Endothelial cell (in vitro differentiated cells): ENCODE measurements around the gene AHI1. TPM values are rescaled to one million over a fixed set of nuclear protein-coding genes. Genes with fewer than 3 reads are reported as not detected.

ENCODE experiments used
- DNase-seq: peaks from one replicate; pipeline ENCODE4 v3.0.0; 2021; ENCODE audit warnings: low spot score
- H3K27ac Mint-ChIP-seq: one replicate; pipeline ENCODE4 v1.8.0; 2021; ENCODE audit warnings: mixed read lengths, inconsistent platforms; ENCODE audit not compliant: unreplicated experiment
- H3K27me3 Mint-ChIP-seq: one replicate; pipeline ENCODE4 v1.8.0; 2021; ENCODE audit warnings: mild to moderate bottlenecking, moderate library complexity, mixed read lengths, inconsistent platforms; ENCODE audit not compliant: unreplicated experiment
- H3K36me3 Mint-ChIP-seq: one replicate; pipeline ENCODE4 v1.8.0; 2021; ENCODE audit warnings: mild to moderate bottlenecking, low read depth, mixed read lengths, inconsistent platforms; ENCODE audit not compliant: unreplicated experiment
- H3K4me1 Mint-ChIP-seq: one replicate; pipeline ENCODE4 v1.8.0; 2021; ENCODE audit warnings: mild to moderate bottlenecking, mixed read lengths, inconsistent platforms; ENCODE audit not compliant: unreplicated experiment
- H3K4me3 Mint-ChIP-seq: one replicate; pipeline ENCODE4 v1.8.0; 2021; ENCODE audit warnings: mild to moderate bottlenecking, mixed read lengths, inconsistent platforms; ENCODE audit not compliant: unreplicated experiment
- H3K9me3 Mint-ChIP-seq: one replicate; pipeline ENCODE4 v1.8.0; 2021; ENCODE audit warnings: mixed read lengths, inconsistent platforms; ENCODE audit not compliant: unreplicated experiment
- CTCF ChIP-seq: fragments of 200-600 bp; sonication (generic); IDR thresholded peaks from one replicate; pipeline ENCODE4 v1.5.0; 2021; ENCODE audit warnings: antibody characterized with exemption; ENCODE audit not compliant: unreplicated experiment
- total RNA-seq: library from RNA; stranded (reverse); fragmentation: NEBNext Ultra II Directional; extraction: Animal tissue kit (Norgen Biotek cat#: 25700); gene quantifications from one replicate; pipeline ENCODE4 v1.2.1, GENCODE V29; 2021; ENCODE audit not compliant: unreplicated experiment

AHI1 gene
- total RNA-seq, 1 donor from 2014 or later: 12.6 TPM

DNA sequence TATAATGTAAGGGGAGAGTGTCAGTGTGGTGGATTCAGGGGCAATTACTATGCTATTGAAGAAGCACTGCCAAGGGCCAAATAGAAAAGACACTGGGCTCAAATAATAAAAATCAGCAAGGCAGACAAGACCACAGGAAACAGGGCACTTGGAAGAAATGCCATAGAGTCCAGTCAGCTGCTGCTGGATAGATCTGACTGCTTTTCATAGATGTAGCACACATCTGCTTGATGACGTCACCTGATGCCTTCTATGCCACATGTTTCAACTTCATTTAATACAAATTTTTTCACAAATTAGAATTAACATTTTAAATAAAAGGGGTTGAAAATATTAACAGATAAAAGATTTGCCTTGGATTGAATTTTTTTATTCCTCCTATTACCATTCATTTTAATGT lies 23.9 kb upstream of the AHI1 start:
- H3K9me3 Mint-ChIP-seq: no peaks in the 10 kb centered on the region
- DNase-seq: no peak
- H3K27me3 Mint-ChIP-seq: no peaks in the 10 kb centered on the region
- no peak for TF ChIP-seq CTCF
- no peak overlapping the region for H3K4me3 Mint-ChIP-seq
- H3K36me3 Mint-ChIP-seq: no peaks in the 10 kb centered on the region
- H3K27ac Mint-ChIP-seq: no peak overlapping the region
- no peaks in the 10 kb centered on the region for H3K4me1 Mint-ChIP-seq

DNA sequence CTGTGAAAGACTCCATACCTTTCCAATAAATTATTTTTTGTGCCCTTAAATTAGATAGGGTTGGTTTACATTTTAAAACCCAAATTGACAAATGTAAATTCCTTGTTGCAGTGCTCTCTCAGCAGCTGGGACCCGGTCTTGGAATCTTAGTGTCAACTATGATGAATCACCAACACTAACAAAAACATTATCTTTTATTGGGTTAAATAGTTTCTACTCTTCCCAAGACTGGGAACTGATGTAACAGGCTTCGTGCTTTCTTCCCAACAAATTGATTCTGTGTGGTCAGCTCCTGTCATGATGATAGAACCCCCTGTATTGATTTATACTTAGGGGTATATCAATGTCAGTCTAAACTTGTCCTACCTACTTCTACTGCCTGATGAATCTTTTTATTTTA lies 23.2 kb upstream of the AHI1 start:
- Mint-ChIP-seq H3K4me1 (no peaks in the 10 kb centered on the region), H3K27me3 (no peaks in the 10 kb centered on the region), H3K4me3 (no peak overlapping the region), H3K36me3 (no peaks in the 10 kb centered on the region), H3K9me3 (no peaks in the 10 kb centered on the region), H3K27ac (no peak overlapping the region)
- DNase-seq: no peak
- no peak for TF ChIP-seq CTCF

- H3K36me3 Mint-ChIP-seq: no peaks in the 10 kb centered on the region
- TF ChIP-seq CTCF: no peak
- no peaks in the 10 kb centered on the region for H3K9me3 Mint-ChIP-seq
- DNase-seq: no peak
- H3K27ac Mint-ChIP-seq: no peak overlapping the region
- no peaks in the 10 kb centered on the region for H3K27me3 Mint-ChIP-seq
- no peaks in the 10 kb centered on the region for H3K4me1 Mint-ChIP-seq
- no peak overlapping the region for H3K4me3 Mint-ChIP-seq
Measured at GRCh38 chr6:135519348-135519747, 21.8 kb upstream of the AHI1 start.

- Mint-ChIP-seq H3K9me3 (no peaks in the 10 kb centered on the region), H3K4me1 (no peaks in the 10 kb centered on the region), H3K27ac (no peak overlapping the region), H3K27me3 (no peaks in the 10 kb centered on the region), H3K4me3 (no peak overlapping the region), H3K36me3 (no peaks in the 10 kb centered on the region)
- TF ChIP-seq CTCF: no peak
- DNase-seq: no peak
Measured at GRCh38 chr6:135517527-135517926, 20.0 kb upstream of the AHI1 start.

DNA sequence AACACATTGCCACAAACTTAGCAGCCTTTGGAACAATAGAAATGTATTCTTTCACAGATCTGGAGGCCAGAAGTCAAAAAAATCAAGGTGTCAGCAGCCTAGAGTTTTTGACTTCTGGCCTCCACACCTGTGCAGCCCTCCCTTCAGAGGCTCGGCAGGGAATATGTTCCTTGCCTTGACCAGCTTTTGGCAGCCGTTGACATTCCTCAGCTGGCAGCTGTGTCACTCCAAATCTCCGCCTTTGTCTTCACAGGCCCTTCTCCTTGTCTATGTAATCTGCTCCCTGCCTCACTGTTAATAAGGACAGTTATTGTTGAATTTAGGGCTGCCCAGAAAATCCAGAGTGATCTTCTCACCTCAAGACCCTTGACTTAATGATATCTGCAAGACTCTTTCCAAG lies 17.2 kb upstream of the AHI1 start:
- peaks cover 2% of the 10 kb centered on the region for H3K4me1 Mint-ChIP-seq
- H3K4me3 Mint-ChIP-seq: no peak overlapping the region
- no peak overlapping the region for H3K27ac Mint-ChIP-seq
- H3K36me3 Mint-ChIP-seq: no peaks in the 10 kb centered on the region
- TF ChIP-seq CTCF: no peak
- no peaks in the 10 kb centered on the region for H3K9me3 Mint-ChIP-seq
- peaks cover 1% of the 10 kb centered on the region for H3K27me3 Mint-ChIP-seq
- DNase-seq: no peak
